ENCODE data around the gene ENOX1. TPM values are rescaled to one million over a fixed set of nuclear protein-coding genes. Genes with fewer than 3 reads are reported as not detected.
"Not testable (repeated sequence)": the region's sequence is repeated elsewhere in the genome, so short reads cannot be mapped to it uniquely, and the experiment has no call there.

Gene ENOX1
- polyA plus RNA-seq, 12 donors: 8.0 to 13.5 (median 10.3) TPM; not detected in 1

DNA sequence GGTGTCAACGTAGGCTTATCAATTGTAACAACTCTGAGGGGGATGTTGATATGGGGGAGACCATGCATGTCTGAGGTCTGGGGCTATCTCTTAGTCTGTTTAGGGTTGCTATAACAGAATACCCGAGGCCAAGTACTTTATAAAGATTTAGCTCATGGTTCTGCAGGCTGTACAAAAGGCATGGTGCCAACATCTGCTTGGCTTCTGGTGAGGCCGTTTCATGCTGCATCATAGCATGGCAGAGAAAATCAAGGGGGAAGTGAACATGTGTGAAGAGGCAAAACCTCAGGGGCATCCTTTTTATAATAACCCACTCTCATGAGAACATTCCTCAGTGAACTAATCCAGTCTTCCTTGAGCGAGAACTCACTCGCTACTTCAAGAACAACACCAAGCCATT is 353.8 kb downstream of the ENOX1 start:
- DNase-seq: peak; percentile 42

DNA sequence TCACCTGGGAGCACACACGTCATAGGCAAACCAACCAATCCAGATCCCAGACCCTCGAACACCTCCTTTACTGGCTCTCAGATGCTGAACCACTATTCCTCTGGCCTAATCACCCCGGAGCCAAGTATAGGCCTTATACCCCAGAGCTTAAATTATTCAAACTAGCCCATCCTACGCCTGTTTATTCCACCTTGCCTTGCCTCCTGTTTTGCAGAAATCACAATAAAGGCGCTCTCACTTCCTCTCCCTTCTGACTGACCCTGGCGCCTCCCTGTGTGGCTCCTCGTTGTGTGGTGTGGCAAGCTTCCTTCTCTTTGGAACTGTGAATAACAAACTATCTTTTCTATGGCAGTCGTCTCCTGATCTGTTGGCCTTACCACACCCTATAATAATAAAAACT is 354.9 kb downstream of the ENOX1 start:
- DNase-seq: no peak

DNA sequence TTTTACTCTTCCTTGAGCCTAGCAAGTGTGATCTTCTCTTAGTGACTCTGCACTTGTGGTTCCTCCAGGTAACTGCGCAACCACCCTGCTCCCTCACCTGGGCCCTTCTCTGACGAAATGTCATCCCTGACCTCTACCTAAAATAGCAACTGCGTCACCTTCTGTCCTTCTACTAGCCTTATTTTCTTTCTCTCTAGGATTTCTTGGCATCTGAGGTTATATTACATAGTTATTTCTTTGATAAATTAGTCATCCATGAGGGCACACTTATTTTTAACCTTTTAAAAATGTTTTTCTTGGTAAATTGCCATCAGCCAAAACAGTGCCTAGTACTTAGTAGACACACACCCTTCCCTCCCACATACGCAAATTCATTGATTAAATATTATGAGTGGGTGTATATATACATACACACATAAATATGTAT is 355.5 kb downstream of the ENOX1 start:
- no peak for DNase-seq

DNA sequence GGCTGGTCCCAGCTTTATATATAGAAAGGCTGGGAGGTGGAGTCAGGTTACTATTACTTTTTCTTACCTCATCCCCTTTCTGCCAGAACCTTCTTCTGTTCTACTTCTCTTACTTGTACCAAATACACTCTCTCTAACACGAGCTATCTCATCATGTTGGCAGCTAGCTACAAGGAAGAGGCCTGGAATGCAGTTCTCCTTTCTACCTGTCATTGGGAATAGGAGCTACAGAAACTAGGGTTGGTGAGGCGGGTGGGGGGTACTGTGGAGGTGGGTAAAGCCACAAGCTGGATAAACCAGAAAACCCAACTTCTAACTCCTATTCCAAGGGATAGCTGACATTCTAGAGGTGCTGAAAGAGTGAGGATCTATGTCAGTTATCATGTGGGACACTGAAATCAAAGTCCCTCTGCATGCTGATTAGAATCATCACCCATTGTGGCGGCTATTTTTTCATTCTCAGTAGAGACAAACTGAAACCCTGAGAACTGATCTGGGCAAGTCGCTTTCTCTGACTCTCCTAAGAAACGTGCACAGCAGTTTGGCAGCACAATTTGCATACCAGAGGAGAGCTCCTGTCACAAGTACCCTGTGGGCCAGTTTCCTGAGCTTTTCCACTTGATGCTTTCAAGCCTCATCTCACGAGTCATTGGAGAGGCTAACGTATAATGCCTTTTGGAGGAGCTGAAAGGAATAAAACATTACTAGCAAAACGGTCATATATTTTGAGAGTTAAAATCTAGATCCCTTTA is 358.1 kb downstream of the ENOX1 start:
- no peak for DNase-seq

DNA sequence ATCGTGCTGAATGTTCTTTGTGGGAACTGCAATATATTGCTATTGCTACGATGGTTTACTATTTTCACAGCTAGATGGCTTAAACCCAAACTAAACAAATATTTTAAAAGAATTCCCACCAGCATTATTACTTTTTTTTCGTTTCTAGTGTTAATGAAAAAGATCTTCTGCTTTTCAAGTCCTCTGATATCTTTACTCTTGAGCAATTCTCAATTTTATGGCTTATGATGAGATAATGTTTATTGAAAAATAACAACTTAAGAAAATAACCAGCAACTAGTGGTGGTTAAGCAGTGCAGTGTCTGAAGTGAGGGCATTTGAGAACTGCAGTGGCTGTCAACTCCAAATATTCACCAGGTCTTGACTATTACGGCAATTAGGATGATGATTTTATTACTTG is 360.4 kb downstream of the ENOX1 start:
- DNase-seq: no peak

DNA sequence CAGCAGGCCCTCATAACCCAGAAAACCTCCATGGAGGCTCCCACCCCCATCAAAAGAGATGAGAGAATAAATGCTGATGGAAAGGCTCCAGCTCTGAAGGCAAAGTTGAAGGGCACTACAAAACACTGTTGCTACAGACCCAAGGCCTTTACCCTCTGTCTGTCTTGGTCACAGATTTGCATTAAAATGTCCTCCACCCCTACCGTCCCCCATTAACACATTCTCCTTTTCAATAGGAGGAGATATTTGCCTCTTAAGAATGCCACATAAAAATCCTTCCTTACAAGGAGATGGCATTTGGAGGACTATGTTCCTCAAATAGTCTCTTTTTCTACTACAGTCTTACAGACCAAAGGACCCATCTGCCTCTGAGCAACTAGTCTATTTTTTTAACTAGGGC is 361.5 kb downstream of the ENOX1 start:
- no peak for DNase-seq

DNA sequence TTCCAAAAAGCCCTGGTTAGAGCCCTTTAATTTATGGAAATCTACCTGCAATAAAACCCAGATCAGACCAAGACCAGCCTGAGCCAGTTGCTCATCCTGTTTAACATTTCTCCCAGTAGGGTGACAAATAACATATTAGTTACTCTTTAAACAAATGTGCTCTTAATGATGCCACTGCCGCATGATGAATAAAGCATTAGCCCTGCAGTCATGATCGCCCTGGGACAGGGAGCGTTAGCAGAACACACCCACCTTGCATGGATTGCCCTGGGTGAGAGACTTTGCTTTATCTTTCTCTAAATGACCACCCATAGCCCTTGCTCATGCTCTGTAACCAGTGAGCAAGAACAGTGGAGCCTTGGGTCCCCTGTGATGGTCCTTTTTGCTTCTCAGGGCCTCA is 362.4 kb downstream of the ENOX1 start:
- no peak for DNase-seq

DNA sequence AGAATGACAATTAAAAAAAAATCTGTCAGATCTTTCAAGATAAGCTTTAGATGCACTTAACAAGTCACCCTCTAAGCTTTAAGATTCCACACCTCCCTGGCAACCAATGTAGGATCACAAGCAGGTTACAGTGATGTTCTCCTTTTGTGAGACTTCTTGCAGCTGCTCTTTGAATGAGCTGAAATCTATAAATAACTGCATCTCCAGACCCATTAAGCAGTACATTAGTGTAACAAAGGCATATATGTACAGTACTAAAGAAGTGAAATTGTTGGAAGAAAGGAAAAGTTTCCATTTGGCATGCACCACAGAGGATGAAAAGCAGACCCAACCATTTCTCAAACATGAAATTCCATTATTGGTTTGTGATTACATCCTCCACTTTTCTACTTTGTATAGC is 364.7 kb downstream of the ENOX1 start:
- peak; percentile 57 for DNase-seq

DNA sequence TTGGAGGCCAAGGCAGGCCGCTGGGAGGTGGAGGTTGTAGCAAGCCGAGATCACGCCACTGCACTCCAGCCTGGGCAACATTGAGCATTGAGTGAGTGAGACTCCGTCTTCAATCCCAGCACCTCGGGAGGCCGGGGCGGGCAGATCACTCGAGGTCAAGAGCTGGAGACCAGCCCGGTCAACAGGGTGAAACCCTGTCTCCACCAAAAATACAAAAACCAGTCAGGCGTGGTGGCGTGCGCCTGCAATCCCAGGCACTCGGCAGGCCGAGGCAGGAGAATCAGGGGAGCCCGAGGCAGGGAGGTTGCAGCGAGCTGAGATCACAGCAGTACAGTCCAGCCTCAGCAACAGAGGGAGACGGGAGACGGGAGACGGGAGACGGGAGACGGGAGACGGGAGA is 369.9 kb downstream of the ENOX1 start:
- DNase-seq: not testable (repeated sequence)

DNA sequence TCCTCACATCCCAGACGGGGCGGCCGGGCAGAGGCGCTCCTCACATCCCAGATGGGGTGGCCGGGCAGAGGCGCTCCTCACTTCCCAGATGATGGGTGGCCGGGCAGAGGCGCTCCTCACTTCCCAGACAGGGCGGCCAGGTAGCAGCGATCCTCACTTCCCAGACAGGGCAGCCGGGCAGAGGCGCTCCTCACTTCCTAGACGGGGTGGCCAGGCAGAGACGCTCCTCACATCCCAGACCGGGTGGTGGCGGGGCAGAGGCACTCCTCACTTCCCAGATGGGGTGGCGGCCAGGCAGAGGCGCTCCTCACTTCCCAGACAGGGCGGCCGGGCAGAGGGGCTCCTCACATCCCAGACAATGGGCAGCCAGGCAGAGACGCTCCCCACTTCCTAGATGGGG is 370.4 kb downstream of the ENOX1 start:
- not testable (repeated sequence) for DNase-seq

DNA sequence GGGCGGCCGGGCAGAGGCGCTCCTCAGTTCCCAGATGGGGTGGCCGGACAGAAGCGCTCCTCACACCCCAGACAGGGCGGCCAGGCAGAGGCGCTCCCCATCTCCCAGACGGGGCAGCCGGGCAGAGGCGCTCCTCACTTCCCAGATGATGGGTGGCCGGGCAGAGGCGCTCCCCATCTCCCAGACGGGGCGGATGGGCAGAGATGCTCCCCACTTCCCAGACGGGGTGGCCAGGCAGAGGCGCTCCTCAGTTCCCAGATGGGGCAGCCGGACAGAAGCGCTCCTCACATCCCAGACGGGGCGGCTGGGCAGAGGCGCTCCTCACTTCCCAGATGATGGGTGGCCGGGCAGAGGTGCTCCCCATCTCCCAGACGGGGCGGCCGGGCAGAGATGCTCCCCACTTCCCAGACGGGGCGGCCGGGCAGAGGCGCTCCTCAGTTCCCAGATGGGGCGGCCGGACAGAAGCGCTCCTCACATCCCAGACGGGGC is 370.8 kb downstream of the ENOX1 start:
- DNase-seq: not testable (repeated sequence)

DNA sequence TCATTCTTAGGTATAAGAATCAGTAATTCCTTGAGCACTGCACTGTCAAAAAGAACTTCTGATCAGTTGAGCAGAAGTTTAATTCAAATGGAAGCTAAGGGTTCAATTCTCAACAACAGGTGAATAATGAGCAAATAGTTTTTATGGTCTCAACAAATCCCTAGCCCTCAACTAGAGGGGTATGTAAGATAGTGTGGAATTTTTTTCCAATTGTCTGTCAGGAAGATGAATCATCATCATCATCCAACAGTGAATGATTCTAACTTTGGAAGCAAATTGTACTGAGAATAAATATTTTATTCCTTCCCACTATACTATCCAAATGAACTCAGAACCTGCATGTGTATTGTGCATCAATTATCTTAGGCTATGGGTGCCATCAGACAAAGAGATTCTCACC is 372.7 kb downstream of the ENOX1 start:
- no peak for DNase-seq

DNA sequence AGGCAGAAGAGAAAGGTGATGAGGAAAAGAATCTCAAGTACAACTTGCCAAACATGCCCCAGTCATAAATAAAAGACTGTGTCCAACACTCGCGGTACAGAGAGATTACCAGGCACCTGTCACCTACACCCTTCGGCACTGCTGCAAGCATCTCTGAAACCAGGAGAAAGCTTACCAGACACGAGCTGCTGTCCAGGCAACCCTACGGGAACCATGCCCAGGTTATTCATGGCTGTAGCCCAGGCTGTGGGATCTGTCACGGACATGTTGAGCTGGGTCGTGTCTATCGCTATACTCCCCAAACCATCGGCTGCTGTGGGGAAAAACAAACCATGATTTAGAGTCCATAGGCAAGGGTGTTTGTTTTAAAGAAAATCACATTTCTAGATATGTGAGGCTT is 375.0 kb downstream of the ENOX1 start:
- no peak for DNase-seq

DNA sequence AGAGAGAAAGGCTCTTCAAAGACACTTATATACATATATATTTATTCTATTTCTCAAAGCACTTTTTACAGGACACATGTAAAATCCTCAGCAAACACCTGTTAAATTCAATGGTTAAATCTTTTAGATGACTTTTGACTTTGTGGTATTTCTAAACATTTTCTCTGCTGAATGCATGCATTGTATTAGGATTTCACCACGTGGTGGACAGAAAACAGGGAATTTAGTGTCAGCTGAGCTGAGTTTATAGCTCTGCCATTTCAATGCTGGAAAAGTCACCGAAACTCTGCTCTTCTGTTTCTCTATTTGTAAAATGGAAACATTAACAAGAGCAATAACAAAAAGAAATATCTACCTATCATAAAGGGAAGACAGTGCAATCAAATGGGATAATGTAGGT is 375.6 kb downstream of the ENOX1 start:
- DNase-seq: no peak

DNA sequence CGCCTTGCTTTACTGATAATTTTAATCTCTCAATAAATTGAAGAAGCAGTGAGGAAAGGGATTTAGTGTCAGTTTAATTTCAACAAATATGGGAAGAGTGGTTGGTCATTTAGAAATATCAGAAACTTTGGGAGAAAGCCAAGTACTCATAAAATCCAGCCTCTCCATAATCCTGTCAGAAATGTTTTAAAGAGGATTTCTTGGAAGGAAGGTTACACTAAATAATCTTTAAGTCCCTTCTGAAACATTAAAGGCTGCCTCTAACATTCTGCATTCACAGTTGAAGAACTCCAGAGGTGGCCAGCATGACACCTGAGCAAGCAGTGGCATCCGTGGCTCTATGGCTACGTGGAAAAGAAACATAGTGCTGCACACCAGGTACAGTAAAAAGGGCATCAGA is 378.5 kb downstream of the ENOX1 start:
- no peak for DNase-seq

DNA sequence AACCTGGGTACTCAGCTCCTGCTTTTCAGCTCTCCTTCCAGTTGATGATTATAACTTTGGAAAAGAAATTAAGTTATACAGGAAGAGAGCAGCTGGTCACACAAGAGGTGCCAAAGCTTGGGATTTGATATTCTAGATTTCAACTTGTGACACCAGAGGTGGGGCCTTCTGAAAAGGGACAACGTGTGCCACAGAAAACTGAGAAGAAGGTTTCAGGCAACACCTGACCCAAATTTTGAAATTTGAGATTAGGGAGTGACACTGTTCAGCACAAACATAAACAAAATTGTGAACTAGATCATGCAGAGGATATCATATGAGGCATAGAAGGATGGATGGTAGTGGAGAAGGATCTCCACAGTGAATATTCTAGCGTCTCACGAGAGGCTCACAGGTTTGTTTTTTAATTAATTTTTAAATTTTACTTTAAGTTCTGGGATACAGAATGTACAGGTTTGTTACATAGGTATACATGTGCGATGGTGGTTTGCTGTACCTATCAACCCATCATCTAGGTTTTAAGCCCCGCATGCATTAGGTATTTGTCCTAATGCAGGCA is 379.7 kb downstream of the ENOX1 start:
- DNase-seq: no peak

DNA sequence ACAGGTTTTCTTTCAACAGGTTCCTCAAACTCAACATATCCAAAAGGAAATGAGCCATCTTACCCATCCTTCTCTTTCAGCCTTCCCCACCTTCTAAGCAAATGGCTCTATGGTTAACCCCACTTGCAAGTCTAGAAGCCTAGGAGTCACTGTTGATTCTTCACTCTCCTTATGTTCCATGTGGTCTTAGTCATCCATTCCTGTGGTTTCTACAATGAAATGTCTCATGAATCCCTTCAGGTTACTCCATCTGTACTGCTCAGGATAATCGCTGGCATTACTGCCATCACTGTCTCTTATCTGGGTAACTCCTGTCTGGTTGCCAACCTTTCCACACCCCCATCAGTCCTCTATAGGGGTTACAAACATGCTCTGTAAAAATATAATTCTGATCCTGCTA is 381.3 kb downstream of the ENOX1 start:
- no peak for DNase-seq

DNA sequence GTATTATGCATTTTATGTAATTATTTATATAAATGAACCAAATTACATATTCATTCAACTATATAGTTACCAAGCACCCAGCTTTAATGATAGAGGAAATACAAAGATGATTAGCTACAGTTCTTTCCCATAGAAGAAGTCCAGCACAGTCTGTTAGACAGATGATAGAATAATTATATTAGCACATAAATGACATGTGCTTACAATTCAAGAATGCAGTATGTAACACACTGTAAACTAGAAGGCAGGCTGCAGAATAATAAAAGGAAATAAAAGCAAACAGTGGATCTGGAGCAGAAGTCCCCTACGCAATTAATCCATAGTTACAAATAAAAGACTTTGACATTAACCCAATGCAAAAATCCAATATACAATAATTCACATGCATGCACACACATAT is 384.4 kb downstream of the ENOX1 start:
- no peak for DNase-seq

DNA sequence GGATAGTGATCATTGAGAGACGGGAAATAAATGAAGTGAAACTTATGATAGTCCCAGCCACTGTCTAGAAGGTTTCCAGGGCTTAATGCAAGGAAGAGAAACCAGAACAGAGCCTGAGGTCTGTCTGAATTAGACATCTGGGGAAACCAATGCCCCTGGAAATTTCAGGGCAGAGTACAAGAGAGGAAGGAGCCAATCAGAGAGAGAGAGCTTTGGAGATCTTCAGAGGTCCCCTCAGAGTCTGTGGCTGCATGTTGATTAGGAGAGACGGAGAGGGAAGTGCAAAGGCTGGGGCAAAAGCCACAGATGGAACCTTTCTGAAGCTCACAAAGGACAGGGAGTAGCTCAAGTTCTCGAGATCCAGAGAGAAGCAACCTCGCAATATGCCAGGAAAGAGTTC is 385.4 kb downstream of the ENOX1 start:
- no peak for DNase-seq

DNA sequence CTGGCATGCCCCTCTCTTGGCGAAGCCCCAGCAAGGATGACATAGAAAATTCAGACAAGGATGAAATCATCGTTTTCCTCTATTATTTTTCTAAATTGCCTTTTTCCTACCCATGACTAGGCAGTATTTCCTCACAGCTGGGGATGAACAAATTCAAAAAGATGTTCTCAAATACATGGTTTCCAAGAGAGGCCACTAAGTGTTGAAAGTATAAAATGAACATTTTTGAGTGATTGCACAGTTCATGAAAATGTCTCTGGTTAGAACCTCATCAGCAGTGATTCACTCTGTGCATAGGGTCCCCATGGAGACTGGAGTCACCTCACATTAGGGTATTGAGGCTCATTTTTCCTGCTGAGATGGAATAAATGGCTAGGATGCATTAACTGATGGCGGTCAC is 389.7 kb downstream of the ENOX1 start:
- DNase-seq: no peak

DNA sequence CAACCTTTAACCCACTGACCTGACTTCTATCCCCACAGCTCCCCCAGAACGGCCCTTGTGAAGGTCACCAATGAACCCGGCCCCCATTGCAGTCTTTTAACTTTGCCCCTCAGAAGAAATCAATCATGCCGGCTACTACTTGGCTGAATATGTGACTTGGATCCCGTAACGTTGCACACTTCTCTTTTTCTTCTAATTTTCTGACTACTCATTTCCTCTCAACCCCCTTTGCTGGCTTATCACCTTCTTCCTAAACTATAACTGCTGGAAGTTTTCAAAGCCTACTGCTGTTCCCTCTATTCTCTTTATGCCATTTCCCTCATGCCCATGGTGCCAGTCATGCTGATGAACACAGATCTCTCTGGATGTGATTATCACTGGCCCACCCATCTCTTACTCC is 395.7 kb downstream of the ENOX1 start:
- no peak for DNase-seq

DNA sequence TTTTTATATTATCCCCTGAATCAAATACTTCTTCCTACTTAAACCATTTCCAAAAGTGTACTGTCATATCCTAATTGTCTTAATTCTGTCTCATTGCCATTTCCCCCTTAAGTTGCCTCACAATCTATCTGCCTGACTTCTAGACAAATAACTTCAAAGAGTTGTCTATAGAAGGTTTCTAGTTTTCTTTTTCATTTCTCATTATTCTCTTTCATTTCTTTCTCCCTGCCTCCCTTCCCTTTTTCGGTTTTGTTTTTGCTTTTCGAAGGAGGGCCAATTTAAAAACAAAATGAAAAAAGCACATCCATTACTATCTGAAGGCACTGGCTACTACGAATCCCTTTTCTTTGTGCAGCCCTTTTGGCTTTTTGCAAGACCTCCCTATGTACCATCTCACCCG is 396.2 kb downstream of the ENOX1 start:
- no peak for DNase-seq

DNA sequence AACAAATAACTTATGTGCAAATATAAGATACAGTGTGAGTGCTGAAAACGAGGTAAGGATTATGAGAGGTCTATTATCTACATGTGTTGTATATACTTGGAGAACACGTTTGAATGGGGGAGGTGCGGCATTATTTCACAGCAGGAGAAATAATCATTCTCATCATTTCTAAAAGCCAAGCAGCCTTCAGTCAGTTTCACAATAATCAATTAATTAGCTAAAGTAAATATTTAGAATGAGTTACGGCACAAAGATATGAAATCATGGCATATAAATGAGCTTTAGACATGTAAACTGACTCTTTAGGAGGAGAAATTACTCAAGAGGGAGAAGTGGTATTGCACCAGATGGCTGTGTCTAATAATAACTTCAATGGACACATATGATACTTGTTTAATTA is 396.8 kb downstream of the ENOX1 start:
- no peak for DNase-seq

DNA sequence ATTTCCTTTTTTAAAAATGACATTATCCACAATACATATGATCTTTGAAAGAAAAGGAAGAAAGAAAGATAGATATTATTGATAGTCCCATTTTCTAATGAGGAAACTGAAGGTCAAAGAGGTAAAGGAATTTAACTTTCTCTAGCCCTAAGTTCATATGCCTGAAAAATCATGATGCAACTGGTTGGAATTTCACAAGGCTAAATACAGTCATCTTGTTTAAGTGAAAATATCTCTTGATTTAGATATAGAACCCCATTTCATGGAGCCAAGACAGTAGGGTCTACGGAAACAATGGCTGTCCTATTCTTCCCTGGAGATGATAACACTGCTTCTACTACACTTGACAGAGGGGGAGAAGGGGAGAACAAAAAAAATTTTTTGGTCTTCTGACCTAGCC is 397.2 kb downstream of the ENOX1 start:
- no peak for DNase-seq

All from muscle of arm (tissue), 12 donors.